ENCODE data around the gene ZBTB22.
"Not testable (repeated sequence)": the region's sequence is repeated elsewhere in the genome, so short reads cannot be mapped to it uniquely, and the experiment has no call there.

Gene ZBTB22

GRCh38 chr6:33317669-33318425 is at the start of gene ZBTB22:
TSS of gene ZBTB22 (minus strand) at chr6:33317744. CDS start at chr6:33316916, 828 bp downstream.
- in situ Hi-C loops (cut with MboI; ENCODE audit: low sequenced_read_pairs), result no loop called here

GRCh38 chr6:33367009-33367714 is 49.6 kb upstream of the ZBTB22 start:
- in situ Hi-C loops (cut with MboI; ENCODE audit: low sequenced_read_pairs), result no loop called here

- in situ Hi-C loops (cut with MboI; ENCODE audit: low sequenced_read_pairs), result not testable (repeated sequence)
Observed at GRCh38 chr6:33365206-33365971, 47.8 kb upstream of the ZBTB22 start.

- in situ Hi-C loops (cut with MboI; ENCODE audit: low sequenced_read_pairs), result not testable (repeated sequence)
Observed at GRCh38 chr6:33364475-33365205, 47.1 kb upstream of the ZBTB22 start.

- in situ Hi-C loops (cut with MboI; ENCODE audit: low sequenced_read_pairs), result not testable (repeated sequence)
Observed at GRCh38 chr6:33363486-33363885, 45.9 kb upstream of the ZBTB22 start.

- in situ Hi-C loops (cut with MboI; ENCODE audit: low sequenced_read_pairs), result no loop called here
Observed at GRCh38 chr6:33359331-33359730, 41.8 kb upstream of the ZBTB22 start.

- in situ Hi-C loops (cut with MboI; ENCODE audit: low sequenced_read_pairs), result not testable (repeated sequence)
Observed at GRCh38 chr6:33357160-33357871, 39.8 kb upstream of the ZBTB22 start.

- in situ Hi-C loops (cut with MboI; ENCODE audit: low sequenced_read_pairs), result no loop called here
Observed at GRCh38 chr6:33356295-33356694, 38.8 kb upstream of the ZBTB22 start.

GRCh38 chr6:33355860-33356259 is 38.3 kb upstream of the ZBTB22 start:
- in situ Hi-C loops (cut with MboI; ENCODE audit: low sequenced_read_pairs), result not testable (repeated sequence)

- in situ Hi-C loops (cut with MboI; ENCODE audit: low sequenced_read_pairs), result no loop called here
Observed at GRCh38 chr6:33347816-33348215, 30.3 kb upstream of the ZBTB22 start.

- in situ Hi-C loops (cut with MboI; ENCODE audit: low sequenced_read_pairs), result not testable (repeated sequence)
Observed at GRCh38 chr6:33346972-33347371, 29.4 kb upstream of the ZBTB22 start.

- in situ Hi-C loops (cut with MboI; ENCODE audit: low sequenced_read_pairs), result no loop called here
Observed at GRCh38 chr6:33344701-33345697, 27.5 kb upstream of the ZBTB22 start.

GRCh38 chr6:33343953-33344611 is 26.5 kb upstream of the ZBTB22 start:
- in situ Hi-C loops (cut with MboI; ENCODE audit: low sequenced_read_pairs), result no loop called here

GRCh38 chr6:33343606-33343952 is 26.0 kb upstream of the ZBTB22 start:
- in situ Hi-C loops (cut with MboI; ENCODE audit: low sequenced_read_pairs), result not testable (repeated sequence)

- in situ Hi-C loops (cut with MboI; ENCODE audit: low sequenced_read_pairs), result no loop called here
Observed at GRCh38 chr6:33339193-33339592, 21.6 kb upstream of the ZBTB22 start.

GRCh38 chr6:33336495-33336894 is 19.0 kb upstream of the ZBTB22 start:
- in situ Hi-C loops (cut with MboI; ENCODE audit: low sequenced_read_pairs), result no loop called here

- in situ Hi-C loops (cut with MboI; ENCODE audit: low sequenced_read_pairs), result no loop called here
Observed at GRCh38 chr6:33335916-33336315, 18.4 kb upstream of the ZBTB22 start.

GRCh38 chr6:33333666-33334065 is 16.1 kb upstream of the ZBTB22 start:
- in situ Hi-C loops (cut with MboI; ENCODE audit: low sequenced_read_pairs), result no loop called here

GRCh38 chr6:33330736-33331135 is 13.2 kb upstream of the ZBTB22 start:
- in situ Hi-C loops (cut with MboI; ENCODE audit: low sequenced_read_pairs), result no loop called here

Data from HL-60/S4 treated with phorbol 12-myristate 13-acetate at 8.2 ng/mL for 4 days and 3 days (cell line).